GM12892 (cell line): ENCODE data around the gene ABLIM1.

ENCODE experiments used
- DNase-seq: peaks from one replicate; pipeline ENCODE4 v3.0.0; 2011; ENCODE audit not compliant: insufficient read length
- FAIRE-seq: peaks from 2 replicates; lab custom pipeline; 2011; peaks lifted over from hg19 to GRCh38; lab: Jason Lieb, UNC
- POLR2A ChIP-seq: IDR thresholded peaks from 2 replicates; pipeline ENCODE4 v1.6.1; 2011; ENCODE audit warnings: low read depth, low read length, control low read depth
- POLR2AphosphoS5 ChIP-seq: IDR thresholded peaks from 2 replicates; pipeline ENCODE4 v1.6.1; 2011; ENCODE audit warnings: low read depth, low read length, control low read depth
- TAF1 ChIP-seq: IDR thresholded peaks from 2 replicates; pipeline ENCODE4 v1.6.1; 2011; ENCODE audit warnings: low read depth, mild to moderate bottlenecking, control low read depth, low read length, borderline replicate concordance

ABLIM1 gene

DNA sequence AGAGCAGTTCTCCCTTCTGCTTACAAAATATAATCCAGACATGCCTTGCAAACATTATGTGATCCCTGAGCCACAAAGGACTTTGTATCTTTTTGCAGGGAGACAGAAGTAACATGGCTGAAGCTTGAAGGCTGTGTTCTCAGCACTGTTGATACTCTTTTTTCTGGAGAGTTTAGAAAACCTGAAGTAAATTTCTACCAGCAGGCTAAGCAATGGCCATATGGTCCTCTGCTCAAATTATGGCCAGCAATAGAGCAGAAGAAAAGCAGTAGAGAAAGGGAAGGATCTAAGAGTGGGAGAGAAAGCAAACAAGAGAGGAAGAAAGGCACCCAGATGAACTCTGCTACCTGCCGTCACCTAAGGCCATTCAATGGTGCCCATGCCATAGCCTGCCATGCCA is 98.4 kb downstream of the ABLIM1 start:
- DNase-seq (no peak), FAIRE-seq (no peak)
- no peak for TF ChIP-seq TAF1
- no peak for TF ChIP-seq POLR2AphosphoS5
- TF ChIP-seq POLR2A: no peak

DNA sequence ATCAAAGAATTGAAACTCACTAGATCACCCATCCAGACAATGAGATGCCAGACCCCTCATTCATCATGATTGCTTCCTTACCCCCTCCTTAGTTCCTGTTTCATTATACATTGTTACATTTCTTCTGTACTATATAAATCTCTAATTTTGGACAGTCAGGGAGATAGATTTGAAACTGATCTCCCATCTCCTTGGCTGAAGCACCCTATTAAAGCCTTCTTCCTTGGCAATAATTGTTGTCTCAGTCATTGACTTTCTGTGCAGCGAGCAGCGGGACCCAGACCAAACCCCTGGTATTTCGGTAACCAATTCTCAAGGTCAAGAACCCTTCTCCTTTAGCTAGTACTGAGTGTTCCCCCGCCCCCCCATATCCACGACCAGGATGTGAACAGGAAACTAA is 100.2 kb downstream of the ABLIM1 start:
- TF ChIP-seq POLR2AphosphoS5 (no peak), TAF1 (no peak), POLR2A (no peak)
- DNase-seq (no peak), FAIRE-seq (no peak)

DNA sequence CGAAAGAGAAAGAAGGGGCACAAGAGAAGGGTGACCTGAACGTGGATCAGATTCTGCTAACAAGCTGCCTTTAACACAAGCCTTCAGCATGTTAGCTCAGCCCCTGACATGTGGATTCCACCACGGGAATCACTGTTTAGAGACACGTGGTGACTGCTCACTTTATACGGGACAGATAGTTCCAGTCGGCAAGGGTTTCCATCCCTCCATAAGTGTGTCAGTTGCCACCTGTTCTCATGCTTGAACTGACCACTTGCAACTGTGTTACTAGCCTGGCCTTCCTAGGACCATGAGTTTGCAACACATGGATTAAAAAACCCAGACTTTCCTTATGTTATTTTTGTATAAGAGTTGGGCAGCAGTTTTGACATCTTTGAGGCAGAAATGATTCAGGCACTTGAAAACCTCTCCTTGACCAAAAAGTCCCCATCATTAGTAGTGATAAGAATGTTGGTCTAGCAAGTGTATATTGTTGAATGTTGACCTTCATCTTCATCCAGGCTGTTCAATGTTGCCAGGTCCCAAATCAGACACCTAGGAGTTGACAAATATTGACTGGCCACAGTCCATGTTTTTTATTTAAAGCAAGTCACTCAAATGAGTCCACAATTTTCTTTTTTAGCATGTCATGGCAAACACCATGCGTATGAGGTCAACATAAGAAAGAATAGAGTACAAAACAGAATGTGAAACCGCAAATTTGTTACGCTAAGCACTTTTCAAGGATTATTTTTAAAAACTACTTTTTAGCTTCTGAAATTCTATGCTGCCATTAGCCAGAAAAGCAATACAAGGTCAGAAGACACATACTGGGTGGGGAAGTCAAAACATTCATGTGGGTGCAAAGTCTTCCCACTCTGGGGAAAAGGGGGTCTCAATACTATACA is 101.6 kb downstream of the ABLIM1 start:
- DNase-seq (no peak), FAIRE-seq (no peak)
- TF ChIP-seq POLR2AphosphoS5 (no peak), TAF1 (no peak), POLR2A (no peak)

- TF ChIP-seq TAF1 (no peak), POLR2A (no peak), POLR2AphosphoS5 (no peak)
- FAIRE-seq (no peak), DNase-seq (no peak)
Measured at GRCh38 chr10:114553436-114553835, 104.6 kb downstream of the ABLIM1 start.

GRCh38 chr10:114552050-114552449 is 106.0 kb downstream of the ABLIM1 start:
- FAIRE-seq (no peak), DNase-seq (no peak)
- TF ChIP-seq POLR2A (no peak), TAF1 (no peak), POLR2AphosphoS5 (no peak)

DNA sequence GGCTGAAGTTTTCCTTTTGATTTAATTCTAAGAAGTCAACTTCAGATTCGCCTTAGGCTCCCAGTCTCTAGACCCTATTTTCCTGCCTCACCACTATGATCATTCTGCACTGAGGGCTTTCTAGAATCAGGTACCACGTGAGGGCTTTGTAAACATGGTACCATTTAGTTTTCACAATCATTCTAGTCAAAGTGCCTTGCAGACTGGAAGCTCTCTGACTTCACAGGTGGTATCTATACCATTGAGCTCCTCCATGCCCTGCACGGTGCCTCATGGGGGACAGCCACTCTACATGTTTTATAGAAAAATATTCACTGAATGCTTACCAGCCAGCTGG is 106.5 kb downstream of the ABLIM1 start:
- TF ChIP-seq POLR2A (no peak), POLR2AphosphoS5 (no peak), TAF1 (no peak)
- FAIRE-seq: no peak
- DNase-seq: no peak

DNA sequence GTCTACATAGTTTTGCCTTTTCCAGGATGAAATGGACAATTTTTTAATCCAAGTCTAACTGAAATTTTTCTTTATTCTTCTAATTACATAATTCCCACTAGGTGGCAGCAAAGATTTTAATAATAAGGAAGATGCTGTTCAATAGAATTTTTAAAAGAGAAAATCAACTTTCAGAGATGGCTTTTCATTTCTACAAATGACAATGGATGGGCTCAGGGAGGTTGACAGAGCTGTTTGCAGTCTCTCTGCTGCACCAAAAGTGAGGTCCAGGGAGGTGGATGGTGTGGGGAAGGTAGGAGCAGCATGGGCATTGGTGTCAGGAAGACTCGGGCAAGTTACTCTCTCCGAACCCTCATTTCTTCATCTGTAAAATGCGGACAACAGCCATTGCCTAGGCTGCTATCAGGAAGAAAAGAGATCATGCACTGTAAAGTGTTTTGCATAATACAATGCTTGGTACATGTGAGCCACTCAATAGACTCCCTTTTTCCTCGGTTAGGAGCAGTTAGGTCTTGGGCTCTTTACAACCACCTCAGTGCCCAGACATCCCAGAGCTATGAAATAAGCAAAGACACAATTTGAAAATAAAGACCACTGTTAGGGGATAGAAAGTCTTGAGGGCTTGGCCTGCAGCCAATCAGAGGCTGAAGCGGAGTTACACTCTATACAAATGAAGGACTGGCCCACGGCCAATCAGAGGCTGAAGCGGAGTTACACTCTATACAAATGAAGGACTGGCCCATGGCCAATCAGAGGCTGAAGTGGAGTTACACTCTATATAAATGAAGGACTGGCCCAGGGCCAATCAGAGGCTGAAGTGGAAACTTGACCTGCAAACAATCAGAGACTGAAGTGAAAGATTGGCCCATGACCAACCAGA is 107.1 kb downstream of the ABLIM1 start:
- no peak for DNase-seq

DNA sequence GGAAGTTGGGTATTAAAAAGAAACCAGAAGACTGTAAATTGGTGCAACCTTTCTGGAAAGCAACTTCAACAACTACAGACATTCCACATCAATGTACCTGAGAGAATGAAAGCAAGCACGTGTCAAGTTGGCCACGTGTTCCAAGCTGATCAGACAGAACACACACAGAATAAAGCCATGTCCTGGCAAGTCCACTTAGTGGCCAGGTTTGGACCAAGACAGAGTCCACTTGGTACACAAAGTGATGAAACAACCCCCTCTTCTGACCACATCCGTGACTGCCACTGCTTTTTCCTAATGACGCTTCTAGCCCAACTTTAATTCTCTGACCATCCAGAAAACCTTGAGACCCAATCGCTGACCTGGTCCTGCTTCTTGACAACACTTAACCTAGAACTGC is 109.4 kb downstream of the ABLIM1 start:
- no peak for DNase-seq
- TF ChIP-seq TAF1 (no peak), POLR2A (no peak), POLR2AphosphoS5 (no peak)
- FAIRE-seq: peak; percentile 90

More for the DNA sequence above, 107.1 kb downstream of the ABLIM1 start:
- FAIRE-seq: peak; percentile 14
- no peak for TF ChIP-seq TAF1
- TF ChIP-seq POLR2AphosphoS5: no peak
- TF ChIP-seq POLR2A: no peak

DNA sequence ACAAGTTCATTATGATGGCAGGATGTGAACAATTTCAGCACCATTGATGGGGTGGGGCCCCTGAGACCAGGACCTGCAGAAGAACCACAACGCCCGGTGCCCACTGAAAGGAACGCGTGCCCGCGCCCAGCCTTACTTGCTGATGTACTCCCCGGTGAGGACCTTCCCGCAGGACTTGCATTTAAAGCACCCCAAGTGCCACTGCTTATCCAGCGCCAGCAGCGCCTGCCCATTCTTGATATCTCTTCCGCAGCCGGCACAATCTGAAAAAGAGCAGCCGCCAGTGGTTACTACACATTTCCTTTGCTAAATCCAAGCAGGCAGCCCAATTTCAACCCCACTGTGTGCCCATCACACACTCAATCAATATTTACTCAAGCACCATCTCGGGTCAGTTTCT is 110.6 kb downstream of the ABLIM1 start:
- no peak for DNase-seq
- TF ChIP-seq TAF1 (no peak), POLR2A (no peak), POLR2AphosphoS5 (no peak)
- FAIRE-seq: no peak

DNA sequence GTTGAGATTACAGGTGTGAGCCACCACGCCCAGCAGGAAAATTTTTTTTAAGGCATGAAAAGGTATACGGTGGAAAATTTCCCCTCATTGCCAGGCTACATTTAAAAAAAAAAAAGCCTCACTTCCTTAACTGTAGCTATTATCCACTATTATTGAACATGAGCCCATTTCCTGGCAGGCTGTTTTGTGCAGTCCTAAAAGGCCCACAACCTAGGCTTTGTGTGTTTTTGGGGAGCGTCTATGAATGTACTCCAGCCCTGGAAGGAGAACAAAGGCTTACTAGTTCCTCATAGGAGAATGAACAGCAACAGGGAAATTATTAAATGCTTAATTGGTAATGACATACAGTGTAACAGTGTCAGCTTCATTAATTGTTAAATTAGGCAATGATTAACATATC is 111.0 kb downstream of the ABLIM1 start:
- TF ChIP-seq POLR2A: no peak
- TF ChIP-seq TAF1: no peak
- no peak for TF ChIP-seq POLR2AphosphoS5
- DNase-seq (no peak), FAIRE-seq (no peak)

GRCh38 chr10:114545819-114546218 is 112.3 kb downstream of the ABLIM1 start:
- TF ChIP-seq POLR2A (no peak), POLR2AphosphoS5 (no peak), TAF1 (no peak)
- FAIRE-seq: no peak

More at GRCh38 chr10:114545819-114546218, 112.3 kb downstream of the ABLIM1 start:
- DNase-seq: no peak
